CD14-positive monocyte (primary cell): ENCODE measurements around the gene RBM28. TPM values are rescaled to one million over a fixed set of nuclear protein-coding genes. Genes with fewer than 3 reads are reported as not detected.

ENCODE experiments used
- DNase-seq, 3 donors: peaks; one replicate each; pipeline ENCODE4 v3.0.0-alpha.2; 2011 to 2022
- H2AFZ ChIP-seq: 2 replicates; pipeline ENCODE4 v1.6.0; 2012; ENCODE audit warnings: mild to moderate bottlenecking, low read depth, low read length, inconsistent platforms; ENCODE audit not compliant: insufficient read depth, poor library complexity, severe bottlenecking
- H3K27ac ChIP-seq, 2 donors: 1 replicate in 1 of 2; 2 replicates in 1 of 2; pipeline ENCODE4 v1.5.1; 2012 to 2013; ENCODE audit warnings: low read length in 2 of 2, control low read depth in 1 of 2, inconsistent platforms in 1 of 2, low read depth in 1 of 2, mild to moderate bottlenecking in 1 of 2
- H3K27me3 ChIP-seq, 2 donors: one replicate each; pipeline versions ENCODE4 v1.6.0 to v1.6.1; 2011 to 2013; ENCODE audit warnings: low read length in 2 of 2; ENCODE audit not compliant: control insufficient read depth in 2 of 2, insufficient read depth in 2 of 2
- H3K36me3 ChIP-seq, 2 donors: replicated peaks in 1 of 2; 1 replicate in 1 of 2; 2 replicates in 1 of 2; pipeline versions ENCODE4 v1.5.1 to v1.6.1; 2012 to 2013; ENCODE audit warnings: low read length in 2 of 2, control low read depth in 1 of 2, inconsistent platforms in 1 of 2, mild to moderate bottlenecking in 1 of 2; ENCODE audit not compliant: insufficient read depth in 2 of 2, control insufficient read depth in 1 of 2
- H3K4me1 ChIP-seq, 2 donors: 1 replicate in 1 of 2; 2 replicates in 1 of 2; pipeline versions ENCODE4 v1.5.1 to v1.6.1; 2012 to 2013; ENCODE audit warnings: low read length in 2 of 2, control low read depth in 1 of 2, inconsistent platforms in 1 of 2, mild to moderate bottlenecking in 1 of 2, moderate library complexity in 1 of 2; ENCODE audit not compliant: insufficient read depth in 2 of 2, control insufficient read depth in 1 of 2
- H3K4me2 ChIP-seq: replicated peaks from 2 replicates; pipeline ENCODE3; 2012; ENCODE audit warnings: low read length, moderate library complexity, mild to moderate bottlenecking; ENCODE audit not compliant: poor library complexity, severe bottlenecking; ENCODE audit errors: extremely low read depth
- H3K4me3 ChIP-seq, 3 experiments: fragments of 200-600 bp in 1 of 3; sonication (generic) in 1 of 3; replicated peaks in 1 of 3; 1 replicate in 2 of 3; 2 replicates in 1 of 3; pipeline ENCODE4 v1.5.1; 2011 to 2013; ENCODE audit warnings: low read length in 3 of 3, mild to moderate bottlenecking in 3 of 3, control low read depth in 2 of 3, low read depth in 2 of 3, inconsistent platforms in 1 of 3, moderate library complexity in 1 of 3
- H3K79me2 ChIP-seq: 2 replicates; pipeline ENCODE4 v1.6.0; 2012; ENCODE audit warnings: mild to moderate bottlenecking, control low read depth, inconsistent platforms, low read length, moderate library complexity; ENCODE audit not compliant: insufficient read depth
- H3K9ac ChIP-seq: 2 replicates; pipeline ENCODE4 v1.6.0; 2017; ENCODE audit warnings: low read length, mild to moderate bottlenecking; ENCODE audit not compliant: insufficient read depth, poor library complexity, severe bottlenecking
- H3K9me3 ChIP-seq, 2 donors: replicated peaks in 1 of 2; 1 replicate in 1 of 2; 2 replicates in 1 of 2; pipeline versions ENCODE4 v1.5.1 to v1.6.1; 2012 to 2013; ENCODE audit warnings: low read length in 2 of 2, control low read depth in 1 of 2; ENCODE audit not compliant: control insufficient read depth in 1 of 2, insufficient read depth in 1 of 2
- H4K20me1 ChIP-seq: 2 replicates; pipeline ENCODE4 v1.6.0; 2012; ENCODE audit warnings: mild to moderate bottlenecking, low read length, control low read depth, moderate library complexity; ENCODE audit not compliant: insufficient read depth
- H3K27ac Mint-ChIP-seq, 7 donors: one replicate each; pipeline ENCODE4 v1.8.0; 2020; ENCODE audit warnings: mild to moderate bottlenecking in 7 of 7, mixed read lengths in 7 of 7, moderate library complexity in 6 of 7, inconsistent platforms in 2 of 7
- H3K27me3 Mint-ChIP-seq, 3 donors: one replicate each; pipeline ENCODE4 v1.8.0; 2021 to 2022; ENCODE audit warnings: low read depth in 3 of 3, mild to moderate bottlenecking in 3 of 3, mixed read lengths in 3 of 3, moderate library complexity in 3 of 3, inconsistent platforms in 1 of 3
- H3K36me3 Mint-ChIP-seq, 2 donors: one replicate each; pipeline ENCODE4 v1.8.0; 2020; ENCODE audit warnings: mixed read lengths in 2 of 2, inconsistent platforms in 1 of 2, mild to moderate bottlenecking in 1 of 2
- H3K4me1 Mint-ChIP-seq: one replicate; pipeline ENCODE4 v1.8.0; 2020; ENCODE audit warnings: mild to moderate bottlenecking, mixed read lengths
- H3K4me3 Mint-ChIP-seq, 2 donors: one replicate each; pipeline ENCODE4 v1.8.0; 2020; ENCODE audit warnings: mild to moderate bottlenecking in 2 of 2, mixed read lengths in 2 of 2, moderate library complexity in 1 of 2
- H3K9me3 Mint-ChIP-seq, 7 donors: one replicate each; pipeline ENCODE4 v1.8.0; 2020 to 2022; ENCODE audit warnings: mixed read lengths in 7 of 7, mild to moderate bottlenecking in 6 of 7, moderate library complexity in 6 of 7, inconsistent platforms in 2 of 7
- CTCF ChIP-seq: fragments of 200-600 bp; IDR thresholded peaks from one replicate; pipeline ENCODE4 v1.8.0; 2022; ENCODE audit warnings: antibody characterized with exemption, mild to moderate bottlenecking
- WGBS: methylation state at CpG from one replicate; pipeline ENCODE4 v1.1.5; 2013; ENCODE audit warnings: missing lambda C conversion rate; ENCODE audit not compliant: insufficient coverage; 5-methylcytosine and 5-hydroxymethylcytosine counted together
- intact Hi-C, 2 donors: fragments of 100-400 bp; cut with micrococcal nuclease; formaldehyde crosslinking; loops; one replicate each; pipeline versions ENCODE4 v1.15.0 to v1.15.1; 2023
- polyA plus RNA-seq, 3 donors: library from polyadenylated mRNA; depleted of rRNA in 1 of 3; unstranded in 2 of 3; stranded (reverse) in 1 of 3; fragments of 300-500 nt in 2 of 3; fragments of >200 nt in 1 of 3; fragmentation: Illumina TruSeq in 2 of 3; gene quantifications; 1 replicate in 2 of 3; 2 replicates in 1 of 3; pipeline ENCODE4 v1.2.3, GENCODE V29; 2012 to 2021

Gene RBM28
- polyA plus RNA-seq, 3 donors = 4.0 to 14.4 (median 4.9) TPM

GRCh38 chr7:128358233-128358632 is 14.5 kb upstream of the RBM28 start:
- peak overlapping the region in 1 of 2 donors; percentile 23 for H3K27ac ChIP-seq
- intact Hi-C loops = no loop called here
- peaks cover 7 to 17% of the 10 kb centered on the region in 2 donors for H3K27me3 ChIP-seq
- Mint-ChIP-seq H3K4me1 (peaks cover 49% of the 10 kb centered on the region), H3K9me3 (peaks cover 0 to 2% (median 0%) of the 10 kb centered on the region in 7 donors), H3K27me3 (peaks cover 14 to 41% (median 22%) of the 10 kb centered on the region in 3 donors), H3K27ac (peak overlapping the region in 2 of 7 donors; percentile 21 to 41), H3K4me3 (peak overlapping the region in 1 of 2 donors; percentile 10), H3K36me3 (peaks cover 0 to 3% of the 10 kb centered on the region in 2 donors)
- no peak overlapping the region for H3K9ac ChIP-seq
- no peaks in the 10 kb centered on the region for H3K36me3 ChIP-seq
- H3K4me2 ChIP-seq = no peak overlapping the region
- peaks cover 50% of the 10 kb centered on the region in 2 donors for H3K4me1 ChIP-seq
- no peaks in the 10 kb centered on the region for H4K20me1 ChIP-seq
- H2AFZ ChIP-seq = peak overlapping the region; percentile 15
- no peak for TF ChIP-seq CTCF
- H3K9me3 ChIP-seq = no peaks in the 10 kb centered on the region
- no CpG with 5 or more reads among the region's 1 CpG for WGBS
- no peaks in the 10 kb centered on the region for H3K79me2 ChIP-seq
- peak in 2 of 3 donors; percentile 33 to 41 for DNase-seq
- no peak overlapping the region for H3K4me3 ChIP-seq

GRCh38 chr7:128357217-128357613 is 13.5 kb upstream of the RBM28 start:
- Mint-ChIP-seq H3K27ac (no peak overlapping the region), H3K27me3 (peaks cover 15 to 43% (median 26%) of the 10 kb centered on the region in 3 donors), H3K4me1 (peaks cover 47% of the 10 kb centered on the region), H3K4me3 (no peak overlapping the region), H3K9me3 (peaks cover 0 to 3% (median 1%) of the 10 kb centered on the region in 7 donors), H3K36me3 (peaks cover 4 to 9% of the 10 kb centered on the region in 2 donors)
- Histone ChIP-seq H3K36me3 (no peaks in the 10 kb centered on the region), H3K4me2 (no peak overlapping the region), H3K27ac (no peak overlapping the region), H3K9me3 (no peaks in the 10 kb centered on the region), H3K79me2 (no peaks in the 10 kb centered on the region), H4K20me1 (no peaks in the 10 kb centered on the region), H3K9ac (no peak overlapping the region), H3K4me3 (no peak overlapping the region), H2AFZ (no peak overlapping the region), H3K27me3 (peaks cover 13 to 17% of the 10 kb centered on the region in 2 donors), H3K4me1 (peaks cover 50 to 51% of the 10 kb centered on the region in 2 donors)
- no peak for TF ChIP-seq CTCF
- WGBS = no CpG with 5 or more reads among the region's 6 CpGs
- DNase-seq = no peak
- intact Hi-C loops = no loop called here
